Activated CD4-positive, alpha-beta memory T cell treated with anti-CD3 and anti-CD28 coated beads for 36 hours (primary cell): ENCODE measurements around the gene ARSA. TPM values are rescaled to one million over a fixed set of nuclear protein-coding genes. Genes with fewer than 3 reads are reported as not detected.

Experiments used
- CTCF ChIA-PET: fragments of 350-600 bp; sonication (Branson Sonifier 250); formaldehyde crosslinking; loops from one replicate; lab custom pipeline; 2021; ENCODE audit warnings: antibody characterized with exemption, inconsistent platforms; lab: Charles Lee
- POLR2A ChIA-PET: fragments of 350-600 bp; sonication (Branson Sonifier 250); formaldehyde crosslinking; loops from one replicate; lab custom pipeline; 2021; ENCODE audit warnings: antibody characterized with exemption; lab: Charles Lee
- DNase-seq: peaks from one replicate; pipeline ENCODE4 v3.0.0-alpha.2; 2020
- H3K27ac Mint-ChIP-seq: one replicate; pipeline ENCODE4 v1.8.0; 2021; ENCODE audit warnings: mixed read lengths
- H3K27me3 Mint-ChIP-seq: one replicate; pipeline ENCODE4 v1.8.0; 2021; ENCODE audit warnings: mixed read lengths
- H3K36me3 Mint-ChIP-seq: one replicate; pipeline ENCODE4 v1.8.0; 2021; ENCODE audit warnings: mixed read lengths
- H3K4me1 Mint-ChIP-seq: one replicate; pipeline ENCODE4 v1.8.0; 2021; ENCODE audit warnings: low read depth, mixed read lengths
- H3K4me3 Mint-ChIP-seq: one replicate; pipeline ENCODE4 v1.8.0; 2021; ENCODE audit warnings: mild to moderate bottlenecking, mixed read lengths
- H3K9me3 Mint-ChIP-seq: one replicate; pipeline ENCODE4 v1.8.0; 2021; ENCODE audit warnings: mixed read lengths
- intact Hi-C: fragments of 100-400 bp; cut with micrococcal nuclease; formaldehyde crosslinking; loops from one replicate; pipeline ENCODE4 v1.15.1; 2023
- total RNA-seq, 2 experiments: library from RNA; stranded (reverse); gene quantifications; one replicate each; pipeline ENCODE4 v1.2.3, GENCODE V29; 2021

Gene ARSA
- total RNA-seq, 2 experiments from 2014 or later: 23.9 to 25.8 TPM

- POLR2A ChIA-PET: interaction anchor here (1.0 kb wide), 1 partner anchor 14 kb away, joined by 3 read pairs; no protein-coding TSS in a partner anchor
- Mint-ChIP-seq H3K9me3 (no peaks in the 10 kb centered on the region), H3K27me3 (peaks cover 49% of the 10 kb centered on the region), H3K27ac (no peak overlapping the region), H3K36me3 (peaks cover 1% of the 10 kb centered on the region), H3K4me3 (no peak overlapping the region), H3K4me1 (peaks cover 4% of the 10 kb centered on the region)
- intact Hi-C loops: no loop called here
- no peak for DNase-seq
- CTCF ChIA-PET: interaction anchor here (0.7 to 1.0 kb wide), 2 partner anchors 25 to 245 kb away, joined by 3 read pairs; no protein-coding TSS in a partner anchor
Measured at GRCh38 chr22:50606165-50606945, 21.6 kb downstream of the ARSA start.

- H3K27me3 Mint-ChIP-seq: peaks cover 49% of the 10 kb centered on the region
- ChIA-PET POLR2A (interaction anchor here (0.7 to 1.0 kb wide), 2 partner anchors 15 to 34 kb away, joined by 3 to 4 read pairs; no protein-coding TSS in a partner anchor), CTCF (interaction anchor here (1.0 kb wide), 1 partner anchor 24 kb away, joined by 3 read pairs; no protein-coding TSS in a partner anchor)
- H3K36me3 Mint-ChIP-seq: peaks cover 1% of the 10 kb centered on the region
- H3K4me3 Mint-ChIP-seq: no peak overlapping the region
- no peaks in the 10 kb centered on the region for H3K9me3 Mint-ChIP-seq
- no peak for DNase-seq
- peaks cover 4% of the 10 kb centered on the region for H3K4me1 Mint-ChIP-seq
- intact Hi-C loops: no loop called here
- no peak overlapping the region for H3K27ac Mint-ChIP-seq
Measured at GRCh38 chr22:50605613-50606074, 22.3 kb downstream of the ARSA start.

GRCh38 chr22:50605002-50605612 lies 22.8 kb downstream of the ARSA start:
- Mint-ChIP-seq H3K9me3 (no peaks in the 10 kb centered on the region), H3K36me3 (peaks cover 1% of the 10 kb centered on the region), H3K4me3 (no peak overlapping the region), H3K27ac (no peak overlapping the region), H3K4me1 (peaks cover 4% of the 10 kb centered on the region), H3K27me3 (peaks cover 45% of the 10 kb centered on the region)
- DNase-seq: no peak
- ChIA-PET CTCF (interaction anchor here (1.0 kb wide), 1 partner anchor 23 kb away, joined by 3 read pairs; no protein-coding TSS in a partner anchor), POLR2A (interaction anchor here (0.7 kb wide), 1 partner anchor 33 kb away, joined by 4 read pairs; no protein-coding TSS in a partner anchor)
- intact Hi-C loops: no loop called here

- Mint-ChIP-seq H3K36me3 (peaks cover 1% of the 10 kb centered on the region), H3K4me3 (no peak overlapping the region), H3K9me3 (no peaks in the 10 kb centered on the region), H3K27ac (no peak overlapping the region), H3K4me1 (peaks cover 8% of the 10 kb centered on the region), H3K27me3 (peaks cover 48% of the 10 kb centered on the region)
- ChIA-PET CTCF (no interaction called here), POLR2A (no interaction called here)
- DNase-seq: no peak
- intact Hi-C loops: no loop called here
Measured at GRCh38 chr22:50604256-50605001, 23.5 kb downstream of the ARSA start.

- no peak overlapping the region for H3K4me3 Mint-ChIP-seq
- CTCF ChIA-PET: no interaction called here
- POLR2A ChIA-PET: no interaction called here
- no peak overlapping the region for H3K27ac Mint-ChIP-seq
- peaks cover 1% of the 10 kb centered on the region for H3K36me3 Mint-ChIP-seq
- no peak for DNase-seq
- H3K4me1 Mint-ChIP-seq: peaks cover 8% of the 10 kb centered on the region
- H3K27me3 Mint-ChIP-seq: peaks cover 46% of the 10 kb centered on the region
- no peaks in the 10 kb centered on the region for H3K9me3 Mint-ChIP-seq
- intact Hi-C loops: no loop called here
Measured at GRCh38 chr22:50603511-50604255, 24.3 kb downstream of the ARSA start.

- intact Hi-C loops: no loop called here
- Mint-ChIP-seq H3K4me3 (no peak overlapping the region), H3K27me3 (peaks cover 44% of the 10 kb centered on the region), H3K27ac (no peak overlapping the region), H3K4me1 (peaks cover 8% of the 10 kb centered on the region), H3K36me3 (peaks cover 1% of the 10 kb centered on the region), H3K9me3 (no peaks in the 10 kb centered on the region)
- CTCF ChIA-PET: interaction anchor here (1.0 kb wide), 2 partner anchors 19 to 77 kb away, joined by 3 to 4 read pairs; partner anchors contain the start of gene SCO2
- POLR2A ChIA-PET: interaction anchor here (0.5 kb wide), 1 partner anchor 37 kb away, joined by 4 read pairs; no protein-coding TSS in a partner anchor
- no peak for DNase-seq
Measured at GRCh38 chr22:50602338-50602700, 25.6 kb downstream of the ARSA start.

GRCh38 chr22:50601669-50602337 lies 26.1 kb downstream of the ARSA start:
- H3K27ac Mint-ChIP-seq: no peak overlapping the region
- intact Hi-C loops: no loop called here
- no peaks in the 10 kb centered on the region for H3K9me3 Mint-ChIP-seq
- peaks cover 8% of the 10 kb centered on the region for H3K4me1 Mint-ChIP-seq
- peak overlapping the region; percentile 51 for H3K4me3 Mint-ChIP-seq
- ChIA-PET CTCF (interaction anchor here (0.9 to 1.0 kb wide), 3 partner anchors 18 to 76 kb away, joined by 3 to 4 read pairs (median 3); partner anchors contain the start of gene SCO2), POLR2A (no interaction called here)
- H3K36me3 Mint-ChIP-seq: peaks cover 4% of the 10 kb centered on the region
- peaks cover 39% of the 10 kb centered on the region for H3K27me3 Mint-ChIP-seq
- DNase-seq: no peak

GRCh38 chr22:50600967-50601668 lies 26.8 kb downstream of the ARSA start:
- POLR2A ChIA-PET: no interaction called here
- no peak overlapping the region for H3K4me3 Mint-ChIP-seq
- no peaks in the 10 kb centered on the region for H3K9me3 Mint-ChIP-seq
- H3K27ac Mint-ChIP-seq: no peak overlapping the region
- no peak for DNase-seq
- intact Hi-C loops: no loop called here
- peaks cover 5% of the 10 kb centered on the region for H3K36me3 Mint-ChIP-seq
- CTCF ChIA-PET: interaction anchor here (0.9 to 1.0 kb wide), 3 partner anchors 19 to 76 kb away, joined by 3 to 4 read pairs (median 3); partner anchors contain the start of gene SCO2
- peaks cover 8% of the 10 kb centered on the region for H3K4me1 Mint-ChIP-seq
- peaks cover 36% of the 10 kb centered on the region for H3K27me3 Mint-ChIP-seq

- POLR2A ChIA-PET: interaction anchor here (1.0 kb wide), 1 partner anchor 18 kb away, joined by 3 read pairs; the partner anchor contains the start of gene CHKB
- peaks cover 5% of the 10 kb centered on the region for H3K36me3 Mint-ChIP-seq
- H3K27ac Mint-ChIP-seq: no peak within 1 kb of the TSS
- intact Hi-C loops: no loop called here
- H3K4me3 Mint-ChIP-seq: peak within 1 kb of the TSS; percentile 51
- peaks cover 8% of the 10 kb centered on the region for H3K4me1 Mint-ChIP-seq
- DNase-seq: no peak
- H3K27me3 Mint-ChIP-seq: peaks cover 32% of the 10 kb centered on the region
- CTCF ChIA-PET: no interaction called here
- H3K9me3 Mint-ChIP-seq: no peaks in the 10 kb centered on the region
Measured at GRCh38 chr22:50600538-50600937, 27.4 kb downstream of the ARSA start, which contains the start of gene MAPK8IP2. MAPK8IP2 (plus strand) TSS chr22:50600793; CDS start chr22:50600819, 26 bp downstream.

- CTCF ChIA-PET: no interaction called here
- POLR2A ChIA-PET: interaction anchor here (1.0 kb wide), 1 partner anchor 18 kb away, joined by 3 read pairs; the partner anchor contains the start of gene CHKB
- Mint-ChIP-seq H3K9me3 (no peaks in the 10 kb centered on the region), H3K36me3 (peaks cover 5% of the 10 kb centered on the region), H3K27ac (no peak overlapping the region), H3K4me3 (peak overlapping the region; percentile 26), H3K4me1 (peaks cover 8% of the 10 kb centered on the region), H3K27me3 (peaks cover 32% of the 10 kb centered on the region)
- intact Hi-C loops: no loop called here
- peak; percentile 75 for DNase-seq
Measured at GRCh38 chr22:50599816-50600455, 28.0 kb downstream of the ARSA start.
